OCI-M1 (cell line): ENCODE measurements around the gene SLC18A3.

Source experiments
- DNase-seq: peaks from one replicate; lab custom pipeline; 2025; lab: John Stamatoyannopoulos, UW

The SLC18A3 gene

DNA sequence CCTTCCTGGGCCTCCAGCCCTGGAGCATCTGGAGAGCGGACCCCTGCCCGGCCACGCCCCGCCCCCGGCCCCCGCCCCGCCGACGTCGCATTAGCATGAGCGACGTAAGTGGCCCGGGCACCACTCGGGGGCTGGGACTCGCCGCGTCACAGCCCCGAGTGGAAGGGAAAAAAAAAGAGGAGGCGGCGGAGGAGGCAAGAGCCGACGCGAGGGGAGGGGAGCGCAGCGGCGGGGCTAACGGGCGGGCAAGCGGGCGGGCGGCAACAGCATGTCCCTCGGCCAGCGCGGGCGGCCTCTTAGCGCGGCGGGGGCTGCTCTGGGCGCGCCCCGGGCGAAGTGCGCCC lies at the start of gene SLC18A3:
SLC18A3 (plus strand) TSS at position 197 of the 344 bp plus-strand sequence. CDS start 431 bp downstream, outside the sequence.
- DNase-seq, result no peak

DNA sequence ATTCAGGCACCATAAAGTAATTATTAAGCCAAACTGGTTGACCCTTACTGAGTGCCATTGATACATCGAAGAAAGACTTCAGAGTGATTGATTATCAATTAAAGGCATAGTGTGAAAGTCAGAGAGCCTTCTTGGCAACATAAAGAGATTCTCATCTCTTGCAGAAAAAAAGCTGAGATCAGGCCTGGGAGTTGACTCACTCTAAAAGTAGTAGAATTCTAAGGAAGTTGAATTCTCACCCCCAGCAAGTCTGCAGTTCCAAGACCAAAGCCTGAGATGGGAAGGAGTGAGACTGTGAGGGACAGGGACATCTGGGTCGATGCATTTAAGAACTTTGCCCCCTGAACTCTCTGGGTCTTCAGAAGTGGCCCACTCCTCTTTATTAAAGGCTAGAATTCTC lies 49.6 kb upstream of the SLC18A3 start:
- DNase-seq, result no peak

DNA sequence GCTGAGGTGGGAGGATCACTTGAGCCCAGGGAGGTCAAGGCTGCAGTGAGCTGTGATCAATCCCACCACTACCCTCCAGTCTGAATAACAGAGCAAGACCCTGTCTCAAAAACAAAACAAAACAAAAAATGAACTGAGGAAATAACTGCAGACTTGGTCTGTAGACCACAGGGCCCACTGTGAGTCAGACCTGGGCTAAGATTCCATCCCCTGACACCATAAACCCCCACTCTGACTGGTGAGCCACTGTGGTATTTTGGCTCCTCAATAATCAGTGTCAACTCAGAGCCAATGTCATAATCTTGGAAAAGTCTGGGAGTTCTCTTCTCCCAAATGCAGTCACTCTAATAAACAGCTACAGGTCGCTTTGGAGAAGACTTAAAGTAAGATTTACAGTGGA lies 47.2 kb upstream of the SLC18A3 start:
- no peak for DNase-seq

DNA sequence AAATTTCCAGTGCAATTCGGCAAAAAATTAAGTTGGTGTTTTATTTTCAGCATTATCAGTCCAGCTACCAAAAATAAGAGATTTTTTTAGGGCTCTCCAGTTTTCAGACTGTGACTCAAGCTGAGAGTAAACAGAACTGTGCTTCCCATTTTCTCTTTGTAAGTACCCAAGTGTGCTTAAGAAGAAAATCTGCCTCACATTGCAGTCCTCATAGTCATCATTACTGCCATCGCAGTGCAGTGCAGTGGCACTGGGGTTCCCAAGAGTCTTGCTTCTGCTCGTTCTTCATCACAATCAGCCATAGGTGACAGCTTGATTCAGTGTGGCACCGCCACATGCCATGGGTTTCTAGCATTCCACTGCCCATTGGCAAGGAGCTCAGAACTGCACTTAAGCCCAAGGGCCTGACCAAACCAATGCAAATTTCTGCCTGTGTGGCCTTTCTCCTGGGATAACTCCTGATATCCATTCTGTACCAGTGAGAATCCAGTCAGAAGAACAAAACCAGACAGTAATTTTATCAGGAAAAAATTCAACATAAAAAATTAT lies 45.6 kb upstream of the SLC18A3 start:
- DNase-seq, result no peak

DNA sequence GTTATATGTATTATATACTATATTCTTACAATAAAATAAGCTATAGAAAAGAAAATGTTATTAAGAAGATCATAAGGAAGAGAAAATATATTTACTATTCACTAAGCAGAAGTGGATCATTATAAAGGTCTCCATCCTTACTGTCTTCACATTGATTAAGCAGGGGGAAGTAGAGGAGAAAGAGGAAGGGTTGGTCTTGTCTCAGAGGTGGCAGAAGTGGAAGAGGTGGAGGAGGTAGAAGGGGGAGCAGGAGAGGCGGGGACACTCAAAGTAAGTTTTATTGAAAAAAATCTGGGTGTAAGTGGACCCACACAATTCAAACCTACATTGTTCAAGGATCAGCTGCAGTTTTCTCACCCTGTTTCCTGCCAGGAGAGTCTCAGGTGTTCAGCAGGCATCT lies 42.3 kb upstream of the SLC18A3 start:
- DNase-seq, result no peak

DNA sequence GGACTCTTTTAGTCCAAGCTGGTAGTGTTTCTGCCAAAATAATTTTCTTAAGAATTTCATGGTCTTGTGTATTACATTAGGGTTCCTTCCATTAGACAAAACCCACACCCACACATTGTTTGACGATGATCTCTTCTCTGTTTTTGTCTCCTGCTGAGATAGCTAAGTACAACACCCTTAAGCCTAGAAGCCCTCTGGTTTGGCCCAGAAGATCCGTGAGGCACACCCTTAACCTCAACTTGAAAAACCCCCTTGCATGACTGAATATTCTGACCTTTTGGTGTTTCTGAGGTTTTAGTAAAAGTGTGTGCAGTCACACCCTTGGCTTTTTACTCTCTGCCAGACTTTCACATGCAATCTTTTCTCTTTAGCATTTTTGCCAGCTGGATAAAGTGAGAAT lies 41.9 kb upstream of the SLC18A3 start:
- DNase-seq, result no peak

DNA sequence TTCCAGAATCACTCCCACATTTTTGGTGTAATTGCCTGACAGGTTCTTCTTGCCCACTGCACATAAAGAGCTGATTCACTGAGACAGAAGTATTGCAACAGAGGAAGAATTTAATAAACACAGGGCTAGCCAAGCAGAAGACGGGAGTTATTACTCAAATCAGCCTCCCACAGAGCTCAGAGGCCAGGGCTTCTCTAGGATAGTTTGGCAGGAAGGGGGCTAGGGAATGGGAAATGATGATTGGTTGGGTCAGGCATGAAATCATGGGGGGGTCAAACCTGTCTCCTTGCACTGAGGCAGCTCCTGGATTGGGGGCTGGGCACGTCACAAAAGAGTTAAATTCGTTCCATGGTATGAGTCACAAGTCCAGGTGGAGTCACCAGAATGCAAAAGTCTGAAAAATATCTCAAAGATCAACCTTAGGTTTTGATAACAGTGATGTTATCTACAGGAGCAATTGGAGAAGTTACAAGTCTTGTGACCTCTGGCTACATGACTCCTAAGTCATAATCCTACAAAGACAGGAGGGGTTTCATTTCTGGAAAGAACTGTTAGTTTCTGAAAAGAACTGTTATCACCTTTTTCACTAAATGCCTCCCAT lies 41.0 kb upstream of the SLC18A3 start:
- DNase-seq, result no peak

DNA sequence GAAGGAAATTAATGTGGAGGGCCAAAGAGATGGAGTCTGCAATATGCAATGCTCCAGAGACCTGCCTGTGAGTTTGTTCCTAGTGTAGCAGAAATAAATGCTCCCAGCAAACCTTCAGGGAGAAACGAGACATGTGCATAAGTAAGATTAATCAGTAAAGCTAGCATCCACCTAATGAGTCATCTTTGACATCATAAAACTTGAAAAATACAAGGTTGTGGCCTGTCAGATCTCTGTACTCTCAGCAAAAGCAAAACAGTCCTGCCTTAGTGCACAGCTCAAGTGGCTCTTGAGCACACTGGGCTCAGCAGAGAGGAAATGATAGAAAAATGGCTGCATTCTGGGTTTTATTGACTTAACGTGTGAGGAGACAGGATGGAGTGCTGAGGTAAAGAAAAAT lies 38.7 kb upstream of the SLC18A3 start:
- no peak for DNase-seq

DNA sequence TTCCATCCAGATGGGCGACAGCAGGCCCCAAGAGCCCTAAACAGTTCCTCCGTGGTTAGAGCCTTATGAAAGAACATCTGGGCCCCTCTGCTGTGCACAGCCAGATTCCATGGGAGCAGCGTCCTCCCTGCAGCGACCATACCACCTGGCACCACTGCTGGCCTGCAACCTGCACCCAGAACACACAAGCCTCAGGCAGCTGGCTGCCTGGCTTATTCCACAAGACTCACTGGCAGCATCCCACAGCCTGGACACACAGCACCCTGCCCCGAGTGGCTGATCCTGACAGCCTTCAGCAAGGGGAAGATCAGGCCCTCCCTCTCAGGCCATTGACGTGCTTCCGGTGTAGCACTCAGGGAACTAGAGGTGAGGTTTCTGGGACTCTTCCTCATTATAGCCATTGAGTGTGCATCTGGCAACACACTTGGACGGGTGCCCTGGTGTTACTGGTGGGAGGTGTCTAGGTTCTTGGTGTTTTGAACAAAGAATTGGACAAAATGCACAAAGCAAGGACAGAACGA lies 37.5 kb upstream of the SLC18A3 start:
- no peak for DNase-seq

DNA sequence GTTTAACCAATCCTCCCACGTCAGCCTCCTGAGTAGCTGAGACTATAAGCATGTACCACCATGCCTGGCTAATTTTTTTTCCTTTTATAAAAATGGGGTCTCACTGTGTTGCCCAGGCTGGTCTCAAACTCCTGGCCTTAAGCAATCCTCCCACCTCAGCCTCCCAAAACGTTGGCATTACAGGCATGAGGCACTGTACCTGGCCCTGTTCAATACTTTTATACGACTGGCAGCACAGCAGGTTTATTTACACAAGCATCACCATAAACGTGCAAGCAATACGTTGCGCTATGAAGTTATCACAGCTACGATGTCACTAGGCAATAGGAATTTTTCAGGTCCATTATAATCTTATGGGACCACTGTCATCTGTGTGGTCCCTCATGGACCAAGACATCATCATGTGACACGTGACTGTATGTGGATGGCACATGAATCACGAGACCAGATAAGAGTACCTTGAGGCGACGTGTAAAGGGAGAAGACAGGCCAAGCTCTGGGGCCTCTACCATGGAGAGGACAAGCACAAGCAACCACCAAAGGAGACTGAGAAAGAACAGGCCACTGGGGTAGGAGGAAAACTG lies 34.5 kb upstream of the SLC18A3 start:
- DNase-seq, result no peak

DNA sequence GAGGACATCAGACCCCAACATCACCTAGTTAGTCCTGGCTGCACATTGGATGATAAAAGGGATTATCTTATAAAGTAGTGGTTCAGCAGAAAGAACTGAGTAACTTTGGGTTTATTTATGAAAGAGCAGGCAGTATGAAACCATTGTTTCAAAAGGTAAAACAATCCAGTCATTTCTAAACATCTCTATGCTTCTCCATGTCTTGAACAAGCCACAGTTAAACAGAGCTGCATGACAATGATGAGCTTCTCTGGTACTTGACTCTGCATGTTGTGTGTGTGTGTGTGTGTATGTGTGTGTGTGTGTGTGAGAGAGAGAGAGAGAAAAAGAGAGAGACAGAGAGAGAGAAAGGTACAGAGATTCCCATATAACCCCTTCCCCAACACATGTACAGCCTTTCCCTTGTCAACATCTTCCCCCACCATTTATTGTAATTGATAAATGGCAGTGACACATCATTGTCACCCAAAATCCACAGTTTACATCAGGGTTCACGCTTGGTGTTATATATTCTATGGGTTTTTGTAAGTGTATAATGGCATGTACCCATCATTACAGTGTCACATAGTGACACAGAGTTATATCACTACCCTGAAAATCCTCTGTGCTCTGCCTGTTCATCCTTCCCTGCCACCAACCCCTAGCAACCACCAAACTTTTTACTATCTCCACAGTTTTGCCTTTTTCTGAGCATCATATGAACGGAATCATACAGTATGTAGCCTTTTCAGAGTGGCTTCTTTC lies 32.8 kb upstream of the SLC18A3 start:
- DNase-seq, result no peak

DNA sequence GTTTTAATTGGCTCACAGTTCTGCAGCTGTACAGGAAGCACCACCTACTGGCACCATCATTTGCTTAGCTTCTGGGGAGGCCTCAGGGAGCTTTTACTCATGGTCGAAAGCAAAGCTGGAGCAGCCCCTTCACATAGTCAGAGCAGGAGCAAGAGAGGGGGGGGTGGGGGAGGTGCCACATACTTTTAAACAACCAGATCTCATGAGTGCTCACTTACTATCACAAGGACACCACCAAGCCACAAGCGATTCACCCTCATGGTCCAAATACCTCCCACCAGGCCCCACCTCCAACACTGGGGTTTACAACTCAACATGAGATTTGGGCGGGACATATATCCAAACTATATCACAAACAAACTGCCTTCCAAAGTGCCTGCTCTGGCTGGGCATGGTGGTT lies 31.7 kb upstream of the SLC18A3 start:
- DNase-seq, result no peak

DNA sequence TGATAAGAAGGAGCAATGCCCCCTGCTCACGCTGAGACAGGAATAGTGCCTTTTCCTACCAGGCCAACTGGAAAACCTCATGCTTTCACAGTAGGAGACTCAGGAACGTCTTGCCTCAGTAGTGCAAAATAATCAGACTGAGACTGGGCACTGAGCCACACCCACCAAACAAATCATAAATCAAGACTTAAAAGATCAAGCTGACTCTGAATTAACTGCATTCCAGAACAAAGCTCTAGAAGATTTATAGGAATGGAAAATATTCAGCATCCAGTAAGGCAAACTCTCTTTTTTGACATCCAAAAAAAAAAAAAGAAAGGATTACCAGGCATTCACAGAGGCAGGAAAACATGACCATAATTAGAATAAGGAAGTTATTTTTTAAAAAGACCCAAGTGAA lies 30.5 kb upstream of the SLC18A3 start:
- no peak for DNase-seq

DNA sequence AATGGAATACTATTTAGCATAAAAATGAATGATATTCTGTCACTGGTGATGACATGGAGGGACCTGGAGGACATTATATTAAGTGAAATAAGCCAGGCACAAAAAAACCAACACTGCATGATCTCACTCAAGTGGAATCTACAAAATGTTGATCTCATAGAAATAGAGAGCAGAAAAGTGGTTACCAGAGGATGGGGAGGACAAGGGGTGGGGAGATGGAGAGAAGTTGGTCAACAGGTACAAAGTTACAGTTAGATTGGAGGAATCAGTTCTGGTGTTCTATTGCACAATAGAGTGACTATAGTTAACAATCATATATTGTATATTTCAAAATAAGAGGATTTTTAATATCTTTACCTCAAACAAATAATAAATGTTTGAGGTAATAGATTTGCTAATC lies 24.7 kb upstream of the SLC18A3 start:
- DNase-seq, result no peak

DNA sequence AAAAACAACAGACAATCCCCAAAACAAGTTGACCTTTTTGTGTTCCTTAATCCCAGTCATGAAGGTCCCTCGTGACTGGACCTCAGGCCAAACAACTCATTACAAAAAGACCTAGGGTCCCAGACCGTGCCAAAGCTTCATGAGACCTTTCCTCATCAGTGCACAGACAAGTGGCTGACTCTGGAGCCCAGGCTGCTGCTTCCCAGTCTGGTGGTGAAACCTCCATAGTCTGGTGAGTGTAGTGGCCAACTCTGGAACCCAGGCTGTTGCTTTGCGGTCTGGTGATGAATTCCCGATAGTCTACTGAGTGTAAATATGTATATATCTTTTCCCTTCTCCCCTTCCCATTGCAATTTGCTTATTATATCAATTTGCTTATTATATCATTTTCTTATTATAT lies 22.1 kb upstream of the SLC18A3 start:
- no peak for DNase-seq

DNA sequence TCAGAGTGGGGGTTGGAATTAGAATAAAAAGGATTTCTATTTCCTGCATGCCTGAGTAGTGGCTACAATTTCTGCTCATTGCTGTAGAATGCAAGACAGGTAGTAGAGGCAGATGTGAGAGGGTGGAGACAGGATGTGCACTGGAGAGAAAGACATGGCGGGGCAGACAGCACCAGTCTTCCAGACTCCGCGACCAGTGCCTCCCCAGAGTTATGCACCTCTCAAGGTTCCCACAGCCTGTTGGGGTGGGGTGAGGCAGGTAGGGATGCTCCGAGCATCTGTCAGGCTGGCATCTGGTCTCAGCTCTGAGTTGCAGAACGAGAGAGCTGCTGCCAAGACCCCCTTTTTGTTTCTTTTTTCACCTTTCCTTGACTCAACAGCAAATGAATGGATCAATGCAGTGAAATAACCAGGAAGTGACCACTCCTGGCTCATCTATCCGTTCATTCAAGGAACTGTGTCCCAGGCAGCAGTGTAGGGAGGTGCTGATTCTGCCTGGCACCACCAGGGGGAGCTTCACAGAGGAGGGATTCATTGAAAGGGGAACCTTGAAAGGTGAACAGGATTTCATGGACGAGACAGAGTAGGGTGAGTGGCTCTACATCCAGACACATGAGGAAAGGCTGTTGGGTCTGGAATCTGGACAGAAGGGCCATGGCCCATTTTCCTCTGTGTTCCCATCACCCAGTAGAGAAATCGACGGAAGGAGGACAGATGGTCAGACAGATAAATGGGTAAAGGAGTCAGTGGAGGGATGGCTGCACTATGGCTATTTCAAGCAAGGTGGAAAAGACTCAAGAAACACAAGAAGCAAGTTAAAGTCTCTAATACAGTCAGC lies 17.2 kb upstream of the SLC18A3 start:
- peak; percentile 85 for DNase-seq

DNA sequence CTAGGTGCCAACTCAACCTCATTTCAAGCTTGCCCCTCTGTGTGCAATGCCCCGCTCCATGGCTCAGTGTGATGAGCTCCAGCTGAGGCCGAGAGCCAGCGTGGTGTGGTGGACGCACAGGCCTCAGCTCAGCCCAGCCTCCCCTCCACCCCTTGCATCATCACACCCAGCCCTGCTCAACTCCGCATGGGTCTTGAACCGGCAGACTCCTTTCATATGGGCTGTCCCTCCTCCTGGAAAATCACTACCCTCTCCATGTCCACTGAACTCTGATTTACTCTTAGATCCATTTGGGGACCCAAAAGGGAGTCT lies 16.6 kb upstream of the SLC18A3 start:
- DNase-seq, result no peak

DNA sequence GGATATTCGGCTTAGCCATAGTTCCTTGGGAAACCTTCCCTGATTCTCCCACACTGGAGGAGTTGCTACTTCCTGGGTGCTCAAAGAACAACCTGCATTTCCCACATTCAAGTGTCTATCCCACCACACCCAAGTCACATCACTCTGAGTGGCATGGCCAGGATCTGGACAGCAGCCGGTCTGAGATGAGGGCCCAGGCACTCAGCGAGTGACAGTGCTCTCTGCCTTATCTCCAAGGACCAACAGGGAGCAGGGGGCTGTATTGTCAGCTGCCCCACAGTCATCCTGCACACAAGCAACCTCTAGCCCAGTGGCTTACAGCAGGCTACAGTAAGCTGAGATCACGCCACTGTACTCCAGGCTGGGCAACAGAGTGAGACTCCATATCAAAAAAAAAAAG lies 16.1 kb upstream of the SLC18A3 start:
- DNase-seq, result no peak

DNA sequence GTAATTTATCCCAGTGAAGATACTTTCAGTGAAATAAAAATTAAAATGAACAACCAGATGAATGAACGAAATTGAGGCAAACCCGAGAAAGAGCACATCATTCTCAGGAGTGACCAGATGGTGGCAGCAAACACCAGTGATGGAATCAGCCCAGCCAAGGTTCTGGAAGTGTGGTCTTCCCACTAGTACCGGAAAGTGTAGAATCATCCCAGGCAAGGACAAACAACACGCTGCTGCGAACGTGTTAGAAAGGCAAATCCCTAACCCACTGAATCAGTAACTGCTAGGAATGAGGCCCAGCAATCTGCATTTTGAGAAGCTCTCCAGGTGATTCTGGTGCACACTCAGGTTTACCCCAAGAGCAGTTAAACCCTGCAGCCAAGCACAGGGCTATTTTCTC lies 15.5 kb upstream of the SLC18A3 start:
- DNase-seq, result peak; percentile 71

DNA sequence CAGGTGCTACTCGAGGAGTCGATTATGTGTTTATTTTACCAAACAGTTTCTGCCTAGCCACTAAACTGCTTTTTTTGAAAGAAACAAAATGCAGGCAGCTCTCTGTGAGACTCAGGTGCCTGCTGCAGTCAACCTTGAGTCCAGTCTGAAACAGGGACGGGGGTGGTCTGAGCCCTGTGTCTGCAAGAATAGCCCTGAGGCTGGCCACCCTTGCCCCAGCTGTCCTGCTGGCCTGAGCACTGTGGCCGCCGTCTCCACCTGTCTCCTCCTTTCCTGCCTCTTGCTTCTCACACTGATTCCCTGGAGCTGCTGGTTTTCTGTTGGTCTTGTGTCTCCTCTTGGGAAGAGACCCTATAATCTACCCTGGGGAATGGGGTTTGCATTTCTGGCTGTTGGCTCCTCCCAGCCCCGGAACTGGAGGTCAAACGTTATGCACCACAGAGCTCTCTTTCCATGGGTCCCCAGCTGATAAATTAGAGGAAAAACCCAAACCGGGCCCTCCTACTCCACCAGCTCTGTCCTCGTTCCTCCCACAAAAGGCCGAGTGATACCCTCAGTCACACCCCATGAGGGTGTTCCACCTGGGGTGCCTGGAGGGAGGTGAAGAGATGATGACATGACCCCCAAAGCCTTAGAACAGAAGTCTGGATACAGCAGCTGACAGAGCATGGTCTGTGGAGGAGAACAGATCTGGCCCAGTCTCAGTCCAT lies 15.0 kb upstream of the SLC18A3 start:
- DNase-seq, result no peak

DNA sequence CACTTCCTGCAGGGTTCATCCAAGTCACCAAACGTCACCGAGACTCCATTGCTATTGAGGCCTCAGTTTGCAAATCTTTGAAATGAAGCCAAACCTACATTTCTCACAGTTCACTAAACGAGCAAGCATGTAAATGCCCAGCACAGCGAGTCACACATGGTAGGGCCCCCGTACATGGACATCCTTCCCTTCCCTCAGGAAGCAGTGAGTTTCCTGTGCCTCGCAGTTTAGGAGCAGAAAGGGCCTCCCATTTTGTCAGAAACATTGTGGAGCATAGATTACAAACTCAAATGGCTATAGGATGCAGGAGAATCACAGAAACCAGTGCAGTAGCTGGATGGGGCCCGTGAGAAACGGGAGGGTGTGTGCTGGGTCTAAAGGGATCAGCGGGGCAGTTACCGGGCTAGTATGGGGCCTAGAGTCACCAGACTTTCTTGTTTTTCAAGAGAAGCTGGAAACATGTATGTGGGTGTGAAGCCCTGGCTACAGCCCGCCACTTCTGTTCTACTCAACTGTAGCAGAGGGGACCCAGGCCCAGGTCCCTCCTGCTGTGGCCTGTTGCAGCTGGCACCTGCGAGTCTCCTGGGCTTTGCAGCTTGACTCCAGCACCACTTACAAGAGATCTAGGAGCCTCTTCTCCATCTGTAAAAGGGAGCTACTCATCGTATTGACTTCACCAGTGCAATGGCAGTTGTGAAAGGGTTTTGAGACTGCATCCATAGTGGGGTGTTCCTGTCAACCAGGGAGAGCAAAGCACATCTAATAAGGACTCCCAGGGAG lies 14.2 kb upstream of the SLC18A3 start:
- DNase-seq, result no peak
